ENCODE results near the gene CMTM7. TPM values are rescaled to one million over a fixed set of nuclear protein-coding genes. Genes with fewer than 3 reads are reported as not detected.

CMTM7 gene
- total and polyA plus RNA-seq, 10 of the 15 experiments (the other 5 are each of a cell fraction or from before 2014, with no cell fraction given) = 3.7 to 36.4 (median 14.7) TPM

- TF ChIP-seq NR2C1 (IDR thresholded peaks at IDR 0.05) (no peak), PML (IDR thresholded peaks at IDR 0.05; ENCODE audit: low read length) (no peak), WRNIP1 (IDR thresholded peaks at IDR 0.05; ENCODE audit: borderline replicate concordance, low read depth, low read length) (0 out of 2 replicates have a peak, but pooled peaks have one; percentile 28), IRF3 (IDR thresholded peaks at IDR 0.05) (no peak), DPF2 (IDR thresholded peaks at IDR 0.05) (peak; percentile 78), NR2C2 (IDR thresholded peaks at IDR 0.05; ENCODE audit: borderline replicate concordance, control insufficient read depth, insufficient read length, low read depth) (no peak), HCFC1 (IDR thresholded peaks at IDR 0.05; ENCODE audit: low read length) (no peak), ZNF592 (IDR thresholded peaks at IDR 0.05) (no peak), SMAD1 (IDR thresholded peaks at IDR 0.05; ENCODE audit: low read depth, partially characterized antibody) (no peak), CREB1 (IDR thresholded peaks at IDR 0.05; ENCODE audit: low read depth) (peak; percentile 40; the same call in 1 of the 2 replicates), SMAD5 (IDR thresholded peaks at IDR 0.05; ENCODE audit: low read depth) (peak; percentile 29; the same call in 1 of the 2 replicates), PAX8 (IDR thresholded peaks at IDR 0.05) (no peak), RB1 (IDR thresholded peaks at IDR 0.05; ENCODE audit: borderline replicate concordance) (0 out of 2 replicates have a peak, but pooled peaks have one; percentile 19), NFXL1 (IDR thresholded peaks at IDR 0.05; ENCODE audit: borderline replicate concordance) (no peak), CUX1 (IDR thresholded peaks at IDR 0.05; ENCODE audit: insufficient replicate concordance, low read depth, low read length) (no peak), RBBP5 (conservative IDR thresholded peaks at IDR 0.05) (no peak), MLLT1 (IDR thresholded peaks at IDR 0.05) (peak; percentile 69; the same call in 1 of the 2 replicates)
These were observed 110.7 kb downstream of the CMTM7 start, which contains the start of gene CMTM6 (continued) for GRCh38 chr3:32502118-32502945.
